ENCODE results near the gene ST8SIA6.
"Not testable (repeated sequence)": the region's sequence is repeated elsewhere in the genome, so short reads cannot be mapped to it uniquely, and the experiment has no call there.

The ST8SIA6 gene

GRCh38 chr10:17427201-17427600 lies 27.2 kb downstream of the ST8SIA6 start:
- DNase-seq (ENCODE audit: low read depth) = no peak

DNA sequence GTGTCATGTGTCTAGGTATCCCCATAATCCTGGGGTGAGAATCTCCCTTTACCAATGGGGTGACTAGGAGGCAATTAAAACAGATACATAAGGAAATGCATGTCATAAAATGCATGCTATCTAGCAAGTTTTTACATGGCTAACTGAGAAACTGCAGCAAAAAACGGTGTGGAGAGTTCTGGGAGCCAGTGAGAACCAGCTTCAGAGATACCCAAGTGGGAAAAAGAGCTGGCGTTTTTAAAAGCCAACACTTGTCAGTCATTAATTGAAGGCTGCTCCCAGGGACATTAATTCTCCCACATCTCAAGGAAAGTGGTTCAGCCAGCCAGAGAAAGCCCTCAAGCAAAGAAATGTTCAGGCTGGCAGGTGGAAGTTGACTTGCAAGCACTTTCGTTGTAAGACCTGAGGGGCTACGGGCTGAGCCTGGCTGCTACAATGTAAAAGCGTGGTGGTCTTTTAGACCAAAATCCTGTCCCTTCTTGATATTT lies 28.1 kb downstream of the ST8SIA6 start:
- DNase-seq (ENCODE audit: low read depth) = no peak

- no peak for DNase-seq (ENCODE audit: low read depth)
These were observed 28.7 kb downstream of the ST8SIA6 start for GRCh38 chr10:17425584-17426262.

GRCh38 chr10:17423632-17424186 lies 30.7 kb downstream of the ST8SIA6 start:
- DNase-seq (ENCODE audit: low read depth) = no peak

DNA sequence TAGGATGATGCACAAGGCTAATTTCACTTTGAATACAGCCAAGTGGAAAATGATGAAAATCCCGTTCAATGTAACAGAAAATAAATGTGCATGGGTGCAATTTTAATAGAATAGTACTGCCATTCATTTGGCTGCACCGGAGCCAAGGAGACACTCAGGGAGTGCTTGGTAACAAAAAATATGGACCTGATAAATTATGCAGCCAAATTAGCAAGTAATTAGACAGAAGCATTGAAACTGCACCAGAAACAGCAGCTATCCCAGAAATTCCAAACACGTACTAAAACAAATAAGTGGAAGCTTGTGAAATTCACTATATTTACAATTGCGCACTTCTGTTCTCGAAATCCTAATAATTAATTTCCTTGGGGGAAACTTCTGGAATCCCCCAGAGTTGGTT lies 31.5 kb downstream of the ST8SIA6 start:
- no peak for DNase-seq (ENCODE audit: low read depth)

DNA sequence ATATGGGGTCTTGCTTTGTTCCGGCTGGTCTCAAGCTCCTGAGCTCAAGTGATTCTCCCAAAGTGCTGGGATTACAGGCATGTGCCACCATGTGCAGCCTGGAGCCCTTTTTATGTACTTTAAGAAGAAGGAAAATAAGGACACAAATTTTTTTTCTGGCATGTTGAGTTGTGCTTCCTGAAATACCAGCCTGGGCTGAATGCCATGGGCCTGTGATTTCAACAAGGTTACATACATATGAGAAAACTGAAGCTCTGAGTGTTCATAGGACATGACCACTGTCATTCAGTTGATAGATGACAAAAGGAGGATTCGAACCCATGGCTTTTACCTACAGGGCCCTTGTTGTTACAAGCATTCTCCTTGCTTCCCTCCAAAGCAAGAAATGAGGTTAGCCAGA lies 36.1 kb downstream of the ST8SIA6 start:
- peak; percentile 6 for DNase-seq (ENCODE audit: low read depth)

- no peak for DNase-seq (ENCODE audit: low read depth)
These were observed 37.8 kb downstream of the ST8SIA6 start for GRCh38 chr10:17416442-17417211.

DNA sequence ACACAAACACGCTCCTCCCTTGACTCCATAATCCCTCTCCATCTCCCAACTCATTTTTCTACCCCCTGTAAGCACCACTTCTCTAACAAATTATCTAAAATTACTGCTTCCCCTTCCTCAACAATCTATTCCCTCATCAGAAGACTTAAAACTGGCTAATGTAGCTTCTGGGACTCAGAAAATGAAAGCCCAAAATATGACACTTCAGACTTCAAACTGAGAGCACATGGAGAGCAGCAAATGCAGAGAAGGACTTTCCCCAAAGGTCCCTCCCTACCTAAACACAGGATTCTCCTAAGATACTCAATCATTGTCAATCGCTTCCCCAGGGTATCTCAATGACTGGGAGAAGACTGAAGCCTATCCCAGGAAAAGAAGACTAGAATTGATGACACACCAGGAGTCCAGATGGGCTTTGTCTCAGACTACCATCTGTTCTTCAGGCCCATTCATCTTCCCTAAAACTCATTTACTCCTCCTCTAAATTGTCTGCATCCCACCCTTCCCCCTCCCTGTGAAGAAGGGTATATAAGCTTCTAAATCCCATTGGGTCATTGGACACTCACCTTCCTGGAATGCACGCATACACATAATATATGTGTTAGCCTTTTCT lies 39.2 kb downstream of the ST8SIA6 start:
- DNase-seq (ENCODE audit: low read depth) = no peak

- no peak for DNase-seq (ENCODE audit: low read depth)
These were observed 39.9 kb downstream of the ST8SIA6 start for GRCh38 chr10:17414484-17414883.

DNA sequence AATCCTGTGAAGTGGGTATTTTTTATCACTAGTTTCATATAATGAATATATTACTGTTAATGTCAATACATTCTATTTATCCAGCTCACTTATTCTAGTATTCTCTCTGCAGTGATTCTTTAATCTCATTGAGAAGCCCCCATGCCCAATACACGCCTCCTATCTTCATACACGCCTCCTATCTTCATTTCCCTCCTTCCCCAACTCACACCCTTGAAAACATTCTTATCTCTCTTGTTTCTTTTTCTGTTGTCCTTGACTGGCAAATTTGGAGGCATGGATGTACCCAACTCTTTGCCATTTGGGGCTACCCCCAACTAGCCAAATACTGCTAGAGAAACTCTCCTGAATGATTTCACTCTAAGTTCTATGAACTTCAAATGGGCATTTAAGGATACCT lies 40.5 kb downstream of the ST8SIA6 start:
- no peak for DNase-seq (ENCODE audit: low read depth)

DNA sequence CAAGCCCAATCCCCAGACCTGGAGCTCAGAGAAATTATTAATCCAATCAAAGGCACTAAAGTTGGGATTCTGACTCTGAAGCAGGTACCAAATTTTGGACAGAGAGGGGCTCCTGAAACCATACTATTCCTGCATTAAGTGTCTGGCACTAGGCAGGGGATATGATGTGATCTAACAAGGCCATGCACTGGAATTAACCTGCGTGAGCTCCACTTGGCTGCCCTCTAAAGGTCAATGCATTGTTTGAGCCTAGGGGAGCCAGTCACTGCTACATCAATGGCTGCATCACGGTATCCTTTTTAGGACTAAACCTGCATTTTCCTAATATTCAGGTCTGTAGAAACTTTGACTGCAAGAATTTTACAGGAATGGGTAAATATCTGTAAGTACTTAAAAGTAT lies 42.1 kb downstream of the ST8SIA6 start:
- DNase-seq (ENCODE audit: low read depth) = no peak

GRCh38 chr10:17410907-17411306 lies 43.5 kb downstream of the ST8SIA6 start:
- no peak for DNase-seq (ENCODE audit: low read depth)

- peak; percentile 8 for DNase-seq (ENCODE audit: low read depth)
These were observed 45.1 kb downstream of the ST8SIA6 start for GRCh38 chr10:17409170-17409733.

- DNase-seq (ENCODE audit: low read depth) = no peak
These were observed 47.3 kb downstream of the ST8SIA6 start for GRCh38 chr10:17407047-17407446.

- DNase-seq (ENCODE audit: low read depth) = no peak
These were observed 48.2 kb downstream of the ST8SIA6 start for GRCh38 chr10:17406036-17406834.

DNA sequence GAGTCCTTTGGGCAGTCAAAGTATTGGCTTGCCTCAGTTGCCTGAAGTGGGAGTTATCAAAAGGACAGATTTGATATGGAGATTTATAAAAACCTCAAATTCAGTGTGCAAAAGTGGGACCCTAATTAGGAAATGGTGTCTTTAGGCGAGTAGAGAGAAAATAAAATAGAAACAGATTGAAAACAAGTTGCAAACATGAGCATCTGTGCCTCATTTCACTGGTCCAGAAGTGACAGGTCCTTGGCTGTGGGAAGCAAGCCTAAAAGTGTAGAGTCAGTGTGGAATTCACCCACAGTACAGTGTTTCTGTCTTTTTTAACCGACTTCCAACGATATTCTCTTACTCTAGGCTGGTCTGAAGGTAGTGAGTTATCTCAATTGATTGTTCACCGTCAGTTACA lies 51.2 kb downstream of the ST8SIA6 start:
- no peak for DNase-seq (ENCODE audit: low read depth)

GRCh38 chr10:17402040-17402439 lies 52.4 kb downstream of the ST8SIA6 start:
- not testable (repeated sequence) for DNase-seq (ENCODE audit: low read depth)

DNA sequence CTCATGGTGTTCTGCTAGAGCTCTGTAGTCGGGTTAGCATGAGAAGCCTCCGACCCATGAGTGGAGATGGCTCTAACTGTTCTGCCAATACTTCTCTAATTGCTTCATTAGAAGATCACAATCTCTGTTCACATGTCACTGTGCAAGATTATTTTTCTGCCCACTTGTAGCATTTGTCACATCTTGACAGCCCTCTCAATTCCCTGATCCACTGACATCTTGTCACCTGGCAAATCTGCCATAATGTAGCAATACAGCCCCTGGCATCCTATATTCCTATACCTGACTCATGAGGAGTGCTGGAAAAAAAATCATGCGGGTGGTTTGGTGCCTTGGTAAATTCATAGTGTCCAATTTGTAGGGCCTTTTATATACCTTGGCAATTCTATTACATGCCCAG lies 58.4 kb downstream of the ST8SIA6 start:
- no peak for DNase-seq (ENCODE audit: low read depth)

DNA sequence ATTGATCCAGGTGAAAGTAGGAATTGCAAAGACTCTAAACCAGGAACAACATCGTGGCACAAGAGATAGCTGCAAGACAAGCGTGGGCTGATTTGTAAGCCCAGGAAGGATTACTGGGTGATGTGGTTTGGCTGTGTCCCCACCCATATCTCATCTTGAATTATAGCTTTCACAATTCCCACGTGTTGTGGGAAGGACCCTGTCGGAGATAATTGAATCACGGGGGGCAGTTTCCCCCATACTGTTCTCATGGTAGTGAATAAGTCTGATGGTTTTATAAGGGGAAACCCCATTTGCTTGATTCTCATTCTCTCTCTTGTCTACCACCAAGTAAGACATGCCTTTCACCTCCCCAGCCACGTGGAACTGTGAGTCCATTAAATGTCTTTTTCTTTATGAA lies 59.5 kb downstream of the ST8SIA6 start:
- no peak for DNase-seq (ENCODE audit: low read depth)

GRCh38 chr10:17387861-17388503 lies 66.4 kb downstream of the ST8SIA6 start:
- peak; percentile 4 for DNase-seq (ENCODE audit: low read depth)

DNA sequence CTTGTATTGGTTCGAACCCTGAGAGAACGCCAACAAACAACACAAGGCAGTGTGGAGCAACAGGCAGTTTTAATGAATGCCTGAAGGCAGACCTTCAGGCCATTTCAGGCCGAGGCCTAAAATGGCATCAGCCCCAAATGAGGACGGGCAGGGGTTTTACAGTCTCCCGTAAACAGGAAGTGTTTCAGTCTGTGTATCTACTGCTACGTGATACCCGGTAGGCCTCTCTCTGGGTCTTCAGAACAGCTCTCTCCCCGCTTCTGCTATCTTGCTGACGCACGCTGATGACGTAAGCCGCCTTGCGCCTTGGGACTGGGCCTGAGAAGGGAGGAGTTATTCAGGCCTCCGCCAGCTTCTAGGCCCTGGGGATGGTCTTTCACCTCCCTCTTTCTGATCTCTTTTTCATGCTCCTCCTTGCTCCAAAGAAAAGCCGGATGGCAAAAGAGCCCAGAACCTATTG lies 67.7 kb downstream of the ST8SIA6 start:
- DNase-seq (ENCODE audit: low read depth) = no peak
